ENCODE measurements around the gene PROCR. TPM values are rescaled to one million over a fixed set of nuclear protein-coding genes. Genes with fewer than 3 reads are reported as not detected.

The PROCR gene
- total and polyA plus RNA-seq, 4 donors = 3.7 to 7.6 (median 6.0) TPM

- Histone ChIP-seq H3K36me3 (ENCODE audit: control insufficient read depth in 4 of 4, insufficient read depth in 3 of 4, low read depth in 1 of 4, low read length in 3 of 4) (peaks cover 9 to 68% (median 56%) of the 10 kb centered on the region in 4 donors), H3K9me3 (ENCODE audit: control insufficient read depth in 4 of 4, low read length in 3 of 4) (no peaks in the 10 kb centered on the region), H3K27ac (ENCODE audit: low read depth in 1 of 2, low read length in 2 of 2) (no peak overlapping the region), H3K27me3 (ENCODE audit: control insufficient read depth in 4 of 4, insufficient read depth in 4 of 4, low read length in 3 of 4) (no peaks in the 10 kb centered on the region), H3K4me3 (ENCODE audit: low read depth in 1 of 3, low read length in 3 of 3) (no peak overlapping the region), H3K9ac (ENCODE audit: low read depth in 1 of 2, low read length in 2 of 2) (no peak overlapping the region), H3K4me1 (ENCODE audit: control insufficient read depth in 4 of 4, insufficient read depth in 4 of 4, low read length in 3 of 4) (peaks cover 0 to 5% (median 1%) of the 10 kb centered on the region in 4 donors)
- no peak for DNase-seq (ENCODE audit: low spot score)
- TF ChIP-seq SP1 (IDR thresholded peaks at IDR 0.05) (no peak), FOXA2 (IDR thresholded peaks at IDR 0.05) (no peak), TAF1 (conservative IDR thresholded peaks at IDR 0.05) (no peak)
- WGBS = 58% methylated on average over 2 of the region's 2 CpGs
These were observed 42.2 kb upstream of the PROCR start for GRCh38 chr20:35129647-35130069.

GRCh38 chr20:35131934-35132333, 39.9 kb upstream of the PROCR start:
- Histone ChIP-seq H3K4me1 (ENCODE audit: control insufficient read depth in 4 of 4, insufficient read depth in 4 of 4, low read length in 3 of 4) (peaks cover 0 to 6% (median 2%) of the 10 kb centered on the region in 4 donors), H3K27ac (ENCODE audit: low read depth in 1 of 2, low read length in 2 of 2) (no peak overlapping the region), H3K27me3 (ENCODE audit: control insufficient read depth in 4 of 4, insufficient read depth in 4 of 4, low read length in 3 of 4) (no peaks in the 10 kb centered on the region), H3K9ac (ENCODE audit: low read depth in 1 of 2, low read length in 2 of 2) (no peak overlapping the region), H3K36me3 (ENCODE audit: control insufficient read depth in 4 of 4, insufficient read depth in 3 of 4, low read depth in 1 of 4, low read length in 3 of 4) (peaks cover 8 to 69% (median 59%) of the 10 kb centered on the region in 4 donors), H3K4me3 (ENCODE audit: low read depth in 1 of 3, low read length in 3 of 3) (no peak overlapping the region), H3K9me3 (ENCODE audit: control insufficient read depth in 4 of 4, low read length in 3 of 4) (no peaks in the 10 kb centered on the region)
- no peak for DNase-seq (ENCODE audit: low spot score)
- no peak for TF ChIP-seq SP1 (IDR thresholded peaks at IDR 0.05)
- TF ChIP-seq MAX (IDR thresholded peaks at IDR 0.05) = no peak
- no peak for TF ChIP-seq GABPA (IDR thresholded peaks at IDR 0.05 in 1 of 2, conservative IDR thresholded peaks at IDR 0.05 in 1 of 2)
- no peak for TF ChIP-seq EGR1 (IDR thresholded peaks at IDR 0.05; ENCODE audit: low read depth in 2 of 2)
- no peak for TF ChIP-seq RAD21 (IDR thresholded peaks at IDR 0.05)
- WGBS = 95% methylated on average over 4 of the region's 4 CpGs

- Histone ChIP-seq H3K27me3 (ENCODE audit: control insufficient read depth in 4 of 4, insufficient read depth in 4 of 4, low read length in 3 of 4) (no peaks in the 10 kb centered on the region), H3K9me3 (ENCODE audit: control insufficient read depth in 4 of 4, low read length in 3 of 4) (no peaks in the 10 kb centered on the region), H3K4me3 (ENCODE audit: low read depth in 1 of 3, low read length in 3 of 3) (no peak overlapping the region), H3K4me1 (ENCODE audit: control insufficient read depth in 4 of 4, insufficient read depth in 4 of 4, low read length in 3 of 4) (peaks cover 0 to 6% (median 2%) of the 10 kb centered on the region in 4 donors), H3K27ac (ENCODE audit: low read depth in 1 of 2, low read length in 2 of 2) (no peak overlapping the region), H3K9ac (ENCODE audit: low read depth in 1 of 2, low read length in 2 of 2) (no peak overlapping the region), H3K36me3 (ENCODE audit: control insufficient read depth in 4 of 4, insufficient read depth in 3 of 4, low read depth in 1 of 4, low read length in 3 of 4) (peaks cover 8 to 69% (median 64%) of the 10 kb centered on the region in 4 donors)
- WGBS = 97% methylated on average over 5 of the region's 5 CpGs
- TF ChIP-seq GABPA (IDR thresholded peaks at IDR 0.05 in 1 of 2, conservative IDR thresholded peaks at IDR 0.05 in 1 of 2) (no peak), ATF3 (IDR thresholded peaks at IDR 0.05) (no peak), RAD21 (IDR thresholded peaks at IDR 0.05) (no peak), MAX (IDR thresholded peaks at IDR 0.05) (no peak), YY1 (IDR thresholded peaks at IDR 0.05) (no peak), FOXA1 (IDR thresholded peaks at IDR 0.05) (no peak), CTCF (IDR thresholded peaks at IDR 0.05; ENCODE audit: low read depth, low read length, missing input control) (no peak), JUND (IDR thresholded peaks at IDR 0.05) (no peak), HNF4A (conservative IDR thresholded peaks at IDR 0.05) (no peak), FOXA2 (IDR thresholded peaks at IDR 0.05) (no peak), HNF4G (IDR thresholded peaks at IDR 0.05) (no peak), EGR1 (IDR thresholded peaks at IDR 0.05; ENCODE audit: low read depth in 2 of 2) (no peak), REST (IDR thresholded peaks at IDR 0.05) (no peak), ZBTB33 (IDR thresholded peaks at IDR 0.05) (no peak), SP1 (IDR thresholded peaks at IDR 0.05) (no peak), RXRA (IDR thresholded peaks at IDR 0.05) (no peak), TAF1 (conservative IDR thresholded peaks at IDR 0.05) (no peak), NR2F2 (IDR thresholded peaks at IDR 0.05) (no peak)
- no peak for DNase-seq (ENCODE audit: low spot score)
These were observed 38.8 kb upstream of the PROCR start for GRCh38 chr20:35133031-35133430.

All from liver (tissue), 9 donors.